ENCODE results near the gene TBC1D21. TPM values are rescaled to one million over a fixed set of nuclear protein-coding genes. Genes with fewer than 3 reads are reported as not detected.

TBC1D21 gene
- total RNA-seq, 1 donor from 2014 or later = not detected

DNA sequence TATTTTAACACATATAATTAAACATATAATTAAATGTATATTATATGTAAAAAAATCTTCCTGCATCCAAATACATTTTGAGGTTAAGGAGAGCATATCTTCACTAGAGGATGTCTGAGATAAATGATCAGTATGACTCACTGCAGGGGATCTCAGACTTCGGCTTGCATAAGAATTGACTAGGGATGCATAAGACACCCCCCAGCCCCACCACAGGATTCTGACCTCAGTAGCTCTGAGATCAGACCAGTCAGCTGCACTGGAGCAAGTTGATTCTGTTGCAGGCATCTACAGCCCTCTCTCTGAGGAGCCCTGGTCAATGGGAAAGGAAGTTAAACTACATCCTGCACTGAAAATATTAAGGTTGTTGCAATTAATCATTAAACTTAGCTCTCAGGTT is 29.0 kb upstream of the TBC1D21 start:
- TF ChIP-seq, protein P1, sequence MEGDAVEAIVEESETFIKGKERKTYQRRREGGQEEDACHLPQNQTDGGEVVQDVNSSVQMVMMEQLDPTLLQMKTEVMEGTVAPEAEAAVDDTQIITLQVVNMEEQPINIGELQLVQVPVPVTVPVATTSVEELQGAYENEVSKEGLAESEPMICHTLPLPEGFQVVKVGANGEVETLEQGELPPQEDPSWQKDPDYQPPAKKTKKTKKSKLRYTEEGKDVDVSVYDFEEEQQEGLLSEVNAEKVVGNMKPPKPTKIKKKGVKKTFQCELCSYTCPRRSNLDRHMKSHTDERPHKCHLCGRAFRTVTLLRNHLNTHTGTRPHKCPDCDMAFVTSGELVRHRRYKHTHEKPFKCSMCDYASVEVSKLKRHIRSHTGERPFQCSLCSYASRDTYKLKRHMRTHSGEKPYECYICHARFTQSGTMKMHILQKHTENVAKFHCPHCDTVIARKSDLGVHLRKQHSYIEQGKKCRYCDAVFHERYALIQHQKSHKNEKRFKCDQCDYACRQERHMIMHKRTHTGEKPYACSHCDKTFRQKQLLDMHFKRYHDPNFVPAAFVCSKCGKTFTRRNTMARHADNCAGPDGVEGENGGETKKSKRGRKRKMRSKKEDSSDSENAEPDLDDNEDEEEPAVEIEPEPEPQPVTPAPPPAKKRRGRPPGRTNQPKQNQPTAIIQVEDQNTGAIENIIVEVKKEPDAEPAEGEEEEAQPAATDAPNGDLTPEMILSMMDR (IDR thresholded peaks at IDR 0.05) = no peak
- Histone ChIP-seq H3K9me3 (no peaks in the 10 kb centered on the region), H3K27ac (no peak overlapping the region), H3K4me1 (no peaks in the 10 kb centered on the region), H3K27me3 (no peaks in the 10 kb centered on the region), H3K36me3 (no peaks in the 10 kb centered on the region), H3K4me3 (no peak overlapping the region)
- intact Hi-C loops (cut with DNase I) = no loop called here
- DNase-seq (ENCODE audit: low spot score in 2 of 2) = peak in 1 of 2 donors; percentile 5

DNA sequence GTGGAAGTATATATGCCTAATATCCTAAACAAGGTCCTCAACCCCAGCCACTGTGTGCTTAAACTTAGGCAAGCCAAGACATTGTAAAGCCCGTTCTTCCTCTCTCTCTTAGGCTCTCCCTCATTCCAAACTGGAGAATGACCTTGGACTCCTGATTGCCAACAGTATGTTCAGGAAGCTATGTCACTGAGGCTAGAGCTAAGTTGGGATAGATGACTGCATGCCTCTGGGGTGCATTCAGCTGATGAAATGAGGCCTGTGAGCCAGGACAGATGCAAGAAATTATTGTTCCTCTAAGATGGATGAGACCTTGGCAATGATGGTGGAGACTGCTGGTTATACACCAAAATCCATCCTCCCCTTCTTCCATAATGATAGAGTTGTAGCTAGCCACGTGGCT is 27.9 kb upstream of the TBC1D21 start:
- H3K9me3 ChIP-seq = no peaks in the 10 kb centered on the region
- no peak overlapping the region for H3K4me3 ChIP-seq
- intact Hi-C loops (cut with DNase I) = no loop called here
- H3K36me3 ChIP-seq = no peaks in the 10 kb centered on the region
- no peaks in the 10 kb centered on the region for H3K27me3 ChIP-seq
- DNase-seq (ENCODE audit: low spot score in 2 of 2) = peak in 1 of 2 donors; percentile 13
- H3K27ac ChIP-seq = no peak overlapping the region
- H3K4me1 ChIP-seq = no peaks in the 10 kb centered on the region
- TF ChIP-seq, protein P1 (IDR thresholded peaks at IDR 0.05) = no peak

DNA sequence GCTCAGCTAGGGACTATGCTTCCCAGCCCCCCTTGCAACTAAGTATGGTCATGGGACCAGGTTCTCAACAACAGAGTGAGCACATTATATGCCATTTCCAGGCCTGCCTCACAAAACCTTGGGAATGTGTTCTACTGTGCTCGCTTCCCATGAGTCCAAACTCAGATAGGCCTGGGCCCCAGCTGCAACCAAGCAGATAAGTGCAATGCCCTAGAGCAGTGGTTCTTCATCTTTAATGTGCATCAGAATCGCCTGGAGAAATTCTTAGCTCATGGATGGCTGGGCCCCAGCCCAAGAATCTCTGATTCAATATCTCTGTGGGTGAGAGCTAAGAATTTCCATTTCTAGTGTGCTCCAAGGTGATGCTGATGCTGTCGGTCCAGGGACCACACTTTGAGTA is 27.5 kb upstream of the TBC1D21 start:
- DNase-seq (ENCODE audit: low spot score in 2 of 2) = peak in 1 of 2 donors; percentile 27
- H3K9me3 ChIP-seq = no peaks in the 10 kb centered on the region
- intact Hi-C loops (cut with DNase I) = no loop called here
- no peaks in the 10 kb centered on the region for H3K27me3 ChIP-seq
- no peak overlapping the region for H3K27ac ChIP-seq
- no peaks in the 10 kb centered on the region for H3K4me1 ChIP-seq
- H3K36me3 ChIP-seq = no peaks in the 10 kb centered on the region
- TF ChIP-seq, protein P1 (IDR thresholded peaks at IDR 0.05) = no peak
- H3K4me3 ChIP-seq = no peak overlapping the region

DNA sequence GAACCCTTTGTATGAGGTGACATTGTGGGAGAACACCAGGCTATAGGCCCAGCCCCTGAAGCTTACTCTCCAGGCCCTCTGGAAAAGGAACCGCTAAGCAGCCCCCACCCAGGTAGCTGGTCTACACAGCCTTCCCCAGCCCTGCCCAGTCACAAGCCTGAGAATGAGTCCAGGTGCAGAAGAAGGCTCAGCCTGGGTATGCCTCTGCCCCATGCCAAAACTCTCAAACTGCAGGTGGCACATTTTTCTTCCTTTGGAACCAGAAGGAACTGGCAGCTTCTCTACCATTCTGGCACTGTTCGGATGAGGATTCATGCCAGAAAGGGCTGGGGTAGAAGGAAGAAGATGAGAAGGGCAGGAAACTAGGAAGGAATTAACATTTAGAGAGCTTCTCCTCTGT is 23.7 kb upstream of the TBC1D21 start:
- no peaks in the 10 kb centered on the region for H3K4me1 ChIP-seq
- no peak overlapping the region for H3K27ac ChIP-seq
- H3K4me3 ChIP-seq = no peak overlapping the region
- TF ChIP-seq, protein P1 (IDR thresholded peaks at IDR 0.05) = no peak
- no peaks in the 10 kb centered on the region for H3K27me3 ChIP-seq
- intact Hi-C loops (cut with DNase I) = no loop called here
- H3K9me3 ChIP-seq = no peaks in the 10 kb centered on the region
- DNase-seq (ENCODE audit: low spot score in 2 of 2) = no peak
- no peaks in the 10 kb centered on the region for H3K36me3 ChIP-seq

DNA sequence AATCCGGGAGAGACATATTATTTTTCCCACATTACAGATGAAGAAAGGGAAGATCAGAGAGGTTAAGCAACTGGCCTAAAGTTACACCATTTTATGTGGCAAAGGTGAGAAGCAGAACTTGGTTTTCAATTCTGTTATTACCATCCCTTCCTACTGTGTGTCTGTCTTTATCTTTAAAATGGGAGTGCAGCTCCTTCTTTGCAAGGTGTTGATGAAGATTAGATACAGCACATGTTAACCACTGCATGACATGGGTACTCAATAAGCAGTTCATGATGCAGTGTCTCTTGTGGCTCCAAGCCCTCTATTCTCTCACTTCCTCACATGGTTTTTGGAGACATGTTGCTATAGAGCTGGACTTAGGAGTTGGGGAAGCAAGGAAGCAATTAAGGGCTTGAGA is 23.1 kb upstream of the TBC1D21 start:
- TF ChIP-seq, protein P1 (IDR thresholded peaks at IDR 0.05) = no peak
- Histone ChIP-seq H3K9me3 (no peaks in the 10 kb centered on the region), H3K36me3 (no peaks in the 10 kb centered on the region), H3K27ac (no peak overlapping the region), H3K4me1 (no peaks in the 10 kb centered on the region), H3K27me3 (no peaks in the 10 kb centered on the region), H3K4me3 (no peak overlapping the region)
- intact Hi-C loops (cut with DNase I) = no loop called here
- DNase-seq (ENCODE audit: low spot score in 2 of 2) = no peak

DNA sequence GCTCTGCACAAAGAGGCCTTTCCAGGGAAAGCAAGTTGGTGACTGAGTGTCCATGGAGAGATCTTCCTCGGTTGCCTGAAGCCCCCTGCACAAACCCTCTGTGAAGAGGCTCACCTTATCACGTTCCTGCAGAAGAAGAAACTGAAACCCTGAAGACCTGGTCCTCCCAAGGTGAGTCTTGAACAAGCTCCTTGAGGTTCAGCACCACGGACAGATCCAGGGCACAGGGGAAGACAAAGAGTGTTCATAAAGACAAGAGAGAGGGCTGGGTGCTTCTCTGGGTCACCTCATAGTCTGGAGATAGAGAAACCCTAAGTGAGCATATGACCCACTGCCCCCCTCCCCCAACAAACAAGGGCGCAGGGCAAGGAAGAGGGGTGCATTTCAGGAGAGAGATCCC is 21.7 kb upstream of the TBC1D21 start:
- Histone ChIP-seq H3K36me3 (no peaks in the 10 kb centered on the region), H3K9me3 (no peaks in the 10 kb centered on the region), H3K27me3 (no peaks in the 10 kb centered on the region), H3K27ac (no peak overlapping the region), H3K4me3 (no peak overlapping the region), H3K4me1 (no peaks in the 10 kb centered on the region)
- no peak for DNase-seq (ENCODE audit: low spot score in 2 of 2)
- intact Hi-C loops (cut with DNase I) = no loop called here
- TF ChIP-seq, protein P1 (IDR thresholded peaks at IDR 0.05) = no peak
